GM12878 (cell line): ENCODE measurements around the gene CCDC15. TPM values are rescaled to one million over a fixed set of nuclear protein-coding genes. Genes with fewer than 3 reads are reported as not detected.

Experiments
- ATAC-seq: fragments of 200-7000 bp; cut with Tn5 transposase; 3 replicates; pipeline ENCODE4 v1.9.1; 2020; ENCODE audit warnings: mild to moderate bottlenecking, moderate library complexity
- BruUV-seq: library from RNA; stranded (reverse); fragments of 400-500 nt; replicated peaks from 2 replicates; lab custom pipeline; 2021; lab: Mats Ljungman, UMichigan
- CTCF ChIA-PET: fragments of 300-600 bp; sonication (Branson Sonifier 250); formaldehyde crosslinking; extraction: SDS; loops from one replicate; lab custom pipeline; 2021; ENCODE audit warnings: inconsistent platforms; lab: Yijun Ruan, JAX
- POLR2A ChIA-PET: fragments of 350-600 bp; formaldehyde crosslinking; extraction: SDS; loops from one replicate; lab custom pipeline; 2021; ENCODE audit warnings: inconsistent platforms; lab: Charles Lee
- RAD21 ChIA-PET: fragments of 300-600 bp; sonication (Branson Sonifier 250); formaldehyde crosslinking; loops from one replicate; lab custom pipeline; 2023; ENCODE audit warnings: antibody characterized with exemption; ENCODE audit not compliant: unreplicated experiment; lab: Charles Lee
- SMC1A ChIA-PET: fragments of 300-600 bp; sonication (Branson Sonifier 250); formaldehyde crosslinking; loops from one replicate; lab custom pipeline; 2023; ENCODE audit not compliant: unreplicated experiment, uncharacterized antibody; lab: Charles Lee
- DNase-seq: peaks from one replicate; pipeline ENCODE4 v3.0.0-alpha.2; 2011; ENCODE audit warnings: low read depth, low spot score
- FAIRE-seq: peaks from 3 replicates; lab custom pipeline; 2011; peaks lifted over from hg19 to GRCh38; lab: Jason Lieb, UNC
- H2AFZ ChIP-seq: 2 replicates; pipeline ENCODE4 v1.6.0; 2011; ENCODE audit warnings: low read depth, low read length, control low read depth; ENCODE audit not compliant: control insufficient read depth
- H3K27ac ChIP-seq: 2 replicates; pipeline ENCODE4 v1.5.1; 2011; ENCODE audit warnings: control low read depth; ENCODE audit not compliant: control insufficient read depth, insufficient read depth
- H3K27me3 ChIP-seq, 2 experiments: replicated peaks in 1 of 2; 2 replicates each; pipeline versions ENCODE4 v1.6.0 to v1.6.1; 2011; ENCODE audit warnings: low read length in 1 of 2; ENCODE audit not compliant: control insufficient read depth in 2 of 2, insufficient read depth in 2 of 2
- H3K36me3 ChIP-seq, 2 experiments: 2 replicates each; pipeline ENCODE4 v1.5.1; 2011; ENCODE audit warnings: low read length in 1 of 2; ENCODE audit not compliant: control insufficient read depth in 2 of 2, insufficient read depth in 2 of 2
- H3K4me1 ChIP-seq: 2 replicates; pipeline ENCODE4 v1.6.1; 2011; ENCODE audit warnings: mild to moderate bottlenecking, low read length, moderate library complexity, mixed read lengths; ENCODE audit not compliant: control insufficient read depth, insufficient read depth
- H3K4me2 ChIP-seq: 2 replicates; pipeline ENCODE4 v1.6.0; 2011; ENCODE audit warnings: control low read depth; ENCODE audit not compliant: control insufficient read depth, insufficient read depth
- H3K4me3 ChIP-seq: fragments of 200-600 bp; sonication (generic); 2 replicates; pipeline ENCODE4 v1.5.1; 2016
- H3K79me2 ChIP-seq: 2 replicates; pipeline ENCODE4 v1.6.0; 2011; ENCODE audit warnings: low read length; ENCODE audit not compliant: control insufficient read depth, insufficient read depth
- H3K9ac ChIP-seq: 2 replicates; pipeline ENCODE4 v1.8.0; 2011; ENCODE audit warnings: low read length, control low read depth, mixed read lengths; ENCODE audit not compliant: control insufficient read depth, insufficient read depth
- H3K9me3 ChIP-seq: replicated peaks from 3 replicates; pipeline ENCODE4 v1.5.1; 2011; ENCODE audit warnings: mild to moderate bottlenecking, low read length; ENCODE audit not compliant: control insufficient read depth, insufficient read depth
- H4K20me1 ChIP-seq: 2 replicates; pipeline ENCODE4 v1.6.0; 2011; ENCODE audit not compliant: control insufficient read depth, insufficient read depth
- BCL11A ChIP-seq: IDR thresholded peaks from 2 replicates; pipeline ENCODE4 v1.6.1; 2011; ENCODE audit warnings: low read depth, low read length
- CREB1 ChIP-seq: IDR thresholded peaks from 2 replicates; pipeline ENCODE4 v1.6.1; 2012; ENCODE audit warnings: low read depth, mild to moderate bottlenecking, inconsistent platforms
- EP300 ChIP-seq, 2 experiments: fragments of 150-350 bp in 1 of 2; IDR thresholded peaks; 2 replicates each; pipeline ENCODE4 v1.6.1; 2011 to 2012; ENCODE audit warnings: low read depth in 2 of 2, low read length in 2 of 2, borderline replicate concordance in 1 of 2, improper control_type of control experiment in 1 of 2, inconsistent platforms in 1 of 2; ENCODE audit not compliant: control insufficient read depth in 1 of 2
- MYB ChIP-seq: fragments of 150-350 bp; IDR thresholded peaks from 2 replicates; pipeline ENCODE4 v1.6.1; 2014; ENCODE audit warnings: mild to moderate bottlenecking, low read depth, low read length, borderline replicate concordance
- NFYA ChIP-seq: IDR thresholded peaks from 2 replicates; pipeline ENCODE4 v1.6.1; 2011; ENCODE audit warnings: low read depth, mild to moderate bottlenecking, low read length, improper control_type of control experiment, borderline replicate concordance
- NRF1 ChIP-seq: conservative IDR thresholded peaks from 2 replicates; pipeline ENCODE4 v1.6.1; 2011; ENCODE audit warnings: mild to moderate bottlenecking, low read depth, low read length, improper control_type of control experiment
- RBBP5 ChIP-seq: fragments of 200-600 bp; sonication (generic); conservative IDR thresholded peaks from 2 replicates; pipeline ENCODE4 v1.6.1; 2016
- RCOR1 ChIP-seq: conservative IDR thresholded peaks from 2 replicates; pipeline ENCODE4 v1.6.1; 2012; ENCODE audit warnings: low read depth, low read length, improper control_type of control experiment
- ZNF217 ChIP-seq: fragments of 450-650 bp; IDR thresholded peaks from 2 replicates; pipeline ENCODE4 v1.6.1; 2017; ENCODE audit warnings: antibody characterized with exemption, mild to moderate bottlenecking
- ZNF384 ChIP-seq: IDR thresholded peaks from 2 replicates; pipeline ENCODE4 v1.6.1; 2012; ENCODE audit warnings: low read depth, mild to moderate bottlenecking, low read length, improper control_type of control experiment, borderline replicate concordance
- ZSCAN29 ChIP-seq: fragments of 450-650 bp; IDR thresholded peaks from 2 replicates; pipeline ENCODE4 v1.6.1; 2017; ENCODE audit warnings: mild to moderate bottlenecking, moderate library complexity
- WGBS: methylation state at CpG from one replicate; pipeline ENCODE4 v1.1.6; 2016; ENCODE audit warnings: low lambda C conversion rate; ENCODE audit not compliant: insufficient replicate concordance, insufficient coverage; ENCODE audit errors: missing lambda C conversion rate; 5-methylcytosine and 5-hydroxymethylcytosine counted together
- in situ Hi-C: fragments of 300-500 bp; cut with MboI; formaldehyde crosslinking; loops from 9 replicates; pipeline ENCODE4 v1.14.3; 2018; ENCODE audit warnings: mixed read lengths
- intact Hi-C: fragments of 100-400 bp; cut with micrococcal nuclease; formaldehyde crosslinking; loops from one replicate; pipeline ENCODE4 v1.14.2; 2022; ENCODE audit not compliant: unreplicated experiment
- polyA plus RNA-seq, 11 experiments: library from polyadenylated mRNA; depleted of rRNA in 4 of 11; unstranded in 6 of 11; stranded (reverse) in 5 of 11; fragments of >200 nt; fragmentation: Nextera tagmentation in 4 of 11; fragmentation: Illumina TruSeq in 1 of 11; extraction: Ambion mirVana in 4 of 11; extraction: Trizol in 1 of 11; gene quantifications; 1 replicate in 1 of 11; 2 replicates in 10 of 11; pipeline versions ENCODE4 v1.2.1 to v1.2.3, GENCODE V29; 2011 to 2016; ENCODE audit warnings: inconsistent platforms in 2 of 11, missing spikeins in 2 of 11, low read depth in 1 of 11
- total RNA-seq, 4 experiments: library from RNA; depleted of rRNA in 3 of 4; stranded (reverse); fragments of >200 nt in 3 of 4; fragmentation: Illumina TruSeq in 1 of 4; extraction: Trizol in 1 of 4; gene quantifications; 2 replicates each; pipeline versions ENCODE4 v1.2.1 to v1.2.3, GENCODE V29; 2013 to 2021
- TF ChIP-seq, protein P1 (sequence below): IDR thresholded peaks from 2 replicates; pipeline ENCODE4 v1.6.1; 2012; ENCODE audit warnings: low read length, inconsistent platforms
- TF ChIP-seq, protein P2 (sequence below): fragments of 450-650 bp; IDR thresholded peaks from 2 replicates; pipeline ENCODE4 v1.6.1; 2018; ENCODE audit warnings: mild to moderate bottlenecking, low read depth, moderate library complexity; ENCODE audit not compliant: partially characterized antibody
- TF ChIP-seq, protein P3 (sequence below): fragments of 450-650 bp; IDR thresholded peaks from 2 replicates; pipeline ENCODE4 v1.6.1; 2017; ENCODE audit warnings: mild to moderate bottlenecking, moderate library complexity

Gene CCDC15
- total and polyA plus RNA-seq, 10 of the 15 experiments (the other 5 are each of a cell fraction or from before 2014, with no cell fraction given), result 2.0 to 5.3 (median 3.3) TPM

GRCh38 chr11:125088576-125089455 lies 134.8 kb downstream of the CCDC15 start:
- Histone ChIP-seq H3K9me3 (no peaks in the 10 kb centered on the region), H3K79me2 (no peaks in the 10 kb centered on the region), H3K27me3 (no peaks in the 10 kb centered on the region), H2AFZ (no peak overlapping the region), H3K4me2 (no peak overlapping the region), H3K4me3 (no peak overlapping the region), H3K4me1 (no peaks in the 10 kb centered on the region), H3K27ac (no peak overlapping the region), H3K36me3 (peaks cover 0 to 2% of the 10 kb centered on the region in 2 experiments; a peak in 1 of 4 replicates), H3K9ac (no peak overlapping the region), H4K20me1 (no peaks in the 10 kb centered on the region)
- BruUV-seq, result no TSS peak
- 81% methylated on average over 19 of the region's 20 CpGs for WGBS
- in situ Hi-C loops, result no loop called here
- CTCF ChIA-PET, result interaction anchor here (0.7 to 7.4 kb wide), 5 partner anchors 17 to 128 kb away, joined by 3 to 100 read pairs (median 4); no protein-coding TSS in a partner anchor
- RAD21 ChIA-PET, result no interaction called here
- DNase-seq (no peak), FAIRE-seq (no peak), ATAC-seq (no peak)
- intact Hi-C loops, result no loop called here
- POLR2A ChIA-PET, result no interaction called here
- SMC1A ChIA-PET, result interaction anchor here (1.3 to 1.7 kb wide), 2 partner anchors 16 to 36 kb away, joined by 3 to 6 read pairs; no protein-coding TSS in a partner anchor
- no peak for TF ChIP-seq EP300 (IDR thresholded peaks at IDR 0.05; ENCODE audit: borderline replicate concordance in 1 of 2, control insufficient read depth in 1 of 2, low read depth in 2 of 2, low read length in 2 of 2)
- no peak for TF ChIP-seq RBBP5
- no peak for TF ChIP-seq ZSCAN29
- no peak for TF ChIP-seq NRF1
- no peak for TF ChIP-seq BCL11A
- TF ChIP-seq ZNF384, result no peak
- no peak for TF ChIP-seq MYB
- TF ChIP-seq, protein P1, sequence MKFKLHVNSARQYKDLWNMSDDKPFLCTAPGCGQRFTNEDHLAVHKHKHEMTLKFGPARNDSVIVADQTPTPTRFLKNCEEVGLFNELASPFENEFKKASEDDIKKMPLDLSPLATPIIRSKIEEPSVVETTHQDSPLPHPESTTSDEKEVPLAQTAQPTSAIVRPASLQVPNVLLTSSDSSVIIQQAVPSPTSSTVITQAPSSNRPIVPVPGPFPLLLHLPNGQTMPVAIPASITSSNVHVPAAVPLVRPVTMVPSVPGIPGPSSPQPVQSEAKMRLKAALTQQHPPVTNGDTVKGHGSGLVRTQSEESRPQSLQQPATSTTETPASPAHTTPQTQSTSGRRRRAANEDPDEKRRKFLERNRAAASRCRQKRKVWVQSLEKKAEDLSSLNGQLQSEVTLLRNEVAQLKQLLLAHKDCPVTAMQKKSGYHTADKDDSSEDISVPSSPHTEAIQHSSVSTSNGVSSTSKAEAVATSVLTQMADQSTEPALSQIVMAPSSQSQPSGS, result no peak
- TF ChIP-seq RCOR1, result no peak
- TF ChIP-seq NFYA, result no peak
- TF ChIP-seq, protein P2, sequence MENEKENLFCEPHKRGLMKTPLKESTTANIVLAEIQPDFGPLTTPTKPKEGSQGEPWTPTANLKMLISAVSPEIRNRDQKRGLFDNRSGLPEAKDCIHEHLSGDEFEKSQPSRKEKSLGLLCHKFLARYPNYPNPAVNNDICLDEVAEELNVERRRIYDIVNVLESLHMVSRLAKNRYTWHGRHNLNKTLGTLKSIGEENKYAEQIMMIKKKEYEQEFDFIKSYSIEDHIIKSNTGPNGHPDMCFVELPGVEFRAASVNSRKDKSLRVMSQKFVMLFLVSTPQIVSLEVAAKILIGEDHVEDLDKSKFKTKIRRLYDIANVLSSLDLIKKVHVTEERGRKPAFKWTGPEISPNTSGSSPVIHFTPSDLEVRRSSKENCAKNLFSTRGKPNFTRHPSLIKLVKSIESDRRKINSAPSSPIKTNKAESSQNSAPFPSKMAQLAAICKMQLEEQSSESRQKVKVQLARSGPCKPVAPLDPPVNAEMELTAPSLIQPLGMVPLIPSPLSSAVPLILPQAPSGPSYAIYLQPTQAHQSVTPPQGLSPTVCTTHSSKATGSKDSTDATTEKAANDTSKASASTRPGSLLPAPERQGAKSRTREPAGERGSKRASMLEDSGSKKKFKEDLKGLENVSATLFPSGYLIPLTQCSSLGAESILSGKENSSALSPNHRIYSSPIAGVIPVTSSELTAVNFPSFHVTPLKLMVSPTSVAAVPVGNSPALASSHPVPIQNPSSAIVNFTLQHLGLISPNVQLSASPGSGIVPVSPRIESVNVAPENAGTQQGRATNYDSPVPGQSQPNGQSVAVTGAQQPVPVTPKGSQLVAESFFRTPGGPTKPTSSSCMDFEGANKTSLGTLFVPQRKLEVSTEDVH, result no peak
- TF ChIP-seq, protein P3, sequence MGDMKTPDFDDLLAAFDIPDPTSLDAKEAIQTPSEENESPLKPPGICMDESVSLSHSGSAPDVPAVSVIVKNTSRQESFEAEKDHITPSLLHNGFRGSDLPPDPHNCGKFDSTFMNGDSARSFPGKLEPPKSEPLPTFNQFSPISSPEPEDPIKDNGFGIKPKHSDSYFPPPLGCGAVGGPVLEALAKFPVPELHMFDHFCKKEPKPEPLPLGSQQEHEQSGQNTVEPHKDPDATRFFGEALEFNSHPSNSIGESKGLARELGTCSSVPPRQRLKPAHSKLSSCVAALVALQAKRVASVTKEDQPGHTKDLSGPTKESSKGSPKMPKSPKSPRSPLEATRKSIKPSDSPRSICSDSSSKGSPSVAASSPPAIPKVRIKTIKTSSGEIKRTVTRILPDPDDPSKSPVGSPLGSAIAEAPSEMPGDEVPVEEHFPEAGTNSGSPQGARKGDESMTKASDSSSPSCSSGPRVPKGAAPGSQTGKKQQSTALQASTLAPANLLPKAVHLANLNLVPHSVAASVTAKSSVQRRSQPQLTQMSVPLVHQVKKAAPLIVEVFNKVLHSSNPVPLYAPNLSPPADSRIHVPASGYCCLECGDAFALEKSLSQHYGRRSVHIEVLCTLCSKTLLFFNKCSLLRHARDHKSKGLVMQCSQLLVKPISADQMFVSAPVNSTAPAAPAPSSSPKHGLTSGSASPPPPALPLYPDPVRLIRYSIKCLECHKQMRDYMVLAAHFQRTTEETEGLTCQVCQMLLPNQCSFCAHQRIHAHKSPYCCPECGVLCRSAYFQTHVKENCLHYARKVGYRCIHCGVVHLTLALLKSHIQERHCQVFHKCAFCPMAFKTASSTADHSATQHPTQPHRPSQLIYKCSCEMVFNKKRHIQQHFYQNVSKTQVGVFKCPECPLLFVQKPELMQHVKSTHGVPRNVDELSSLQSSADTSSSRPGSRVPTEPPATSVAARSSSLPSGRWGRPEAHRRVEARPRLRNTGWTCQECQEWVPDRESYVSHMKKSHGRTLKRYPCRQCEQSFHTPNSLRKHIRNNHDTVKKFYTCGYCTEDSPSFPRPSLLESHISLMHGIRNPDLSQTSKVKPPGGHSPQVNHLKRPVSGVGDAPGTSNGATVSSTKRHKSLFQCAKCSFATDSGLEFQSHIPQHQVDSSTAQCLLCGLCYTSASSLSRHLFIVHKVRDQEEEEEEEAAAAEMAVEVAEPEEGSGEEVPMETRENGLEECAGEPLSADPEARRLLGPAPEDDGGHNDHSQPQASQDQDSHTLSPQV, result no peak
- no peak for TF ChIP-seq CREB1
- no peak for TF ChIP-seq ZNF217
